K562 (cell line): ENCODE measurements around the gene CUX1. TPM values are rescaled to one million over a fixed set of nuclear protein-coding genes. Genes with fewer than 3 reads are reported as not detected.

Source experiments
- ATAC-seq: fragments of 200-7000 bp; cut with Tn5 transposase; 3 replicates; pipeline ENCODE4 v1.9.1; 2020; ENCODE audit warnings: moderate library complexity
- BruUV-seq: library from RNA; stranded (reverse); fragments of 400-500 nt; replicated peaks from 2 replicates; lab custom pipeline; 2021; lab: Mats Ljungman, UMichigan
- CTCF ChIA-PET: fragments of 300-600 bp; formaldehyde crosslinking; extraction: SDS; loops from one replicate; lab custom pipeline; 2021; ENCODE audit warnings: low intra/inter-chr PET ratio; lab: Yijun Ruan, JAX
- POLR2A ChIA-PET: fragments of 300-600, 350-650 bp; sonication (Branson Sonifier 250); formaldehyde crosslinking; extraction: SDS; loops from one replicate; lab custom pipeline; 2021; ENCODE audit warnings: antibody characterized with exemption, inconsistent platforms; lab: Yijun Ruan, JAX
- DNase-seq, 4 experiments: peaks; one replicate each; pipeline versions ENCODE4 v3.0.0 to v3.0.0-alpha.2; 2011 to 2018; ENCODE audit warnings: low spot score in 3 of 4, mixed read lengths in 3 of 4; ENCODE audit errors: extremely low read depth in 1 of 4
- FAIRE-seq: peaks from 2 replicates; lab custom pipeline; 2011; peaks lifted over from hg19 to GRCh38; lab: Jason Lieb, UNC
- H2AFZ ChIP-seq: 2 replicates; pipeline ENCODE4 v1.6.0; 2011; ENCODE audit warnings: low read depth, low read length, control low read depth, inconsistent platforms
- H3K27ac ChIP-seq: fragments of 200-600 bp; 3 replicates; pipeline ENCODE4 v1.8.0; 2011; ENCODE audit warnings: low read depth, mild to moderate bottlenecking, control low read depth, inconsistent platforms, low read length, moderate library complexity, mixed read lengths; ENCODE audit errors: extremely low read depth
- H3K27me3 ChIP-seq, 2 experiments: fragments of 300-600 bp in 1 of 2; 2 replicates in 1 of 2; 3 replicates in 1 of 2; pipeline versions ENCODE4 v1.6.0 to v1.8.0; 2011; ENCODE audit warnings: inconsistent platforms in 2 of 2, low read length in 2 of 2, mild to moderate bottlenecking in 1 of 2, mixed read lengths in 1 of 2, moderate library complexity in 1 of 2; ENCODE audit not compliant: control insufficient read depth in 2 of 2, insufficient read depth in 2 of 2
- H3K36me3 ChIP-seq: fragments of 300-600 bp; 3 replicates; pipeline ENCODE4 v1.8.0; 2011; ENCODE audit warnings: mild to moderate bottlenecking, low read length, inconsistent platforms; ENCODE audit not compliant: control insufficient read depth, insufficient read depth
- H3K4me1 ChIP-seq, 2 experiments: fragments of 200-600 bp in 1 of 2; replicated peaks in 1 of 2; 2 replicates in 1 of 2; 3 replicates in 1 of 2; pipeline versions ENCODE4 v1.5.1 to v1.8.0; 2011; ENCODE audit warnings: inconsistent platforms in 2 of 2, low read length in 2 of 2, mild to moderate bottlenecking in 1 of 2, mixed read lengths in 1 of 2, moderate library complexity in 1 of 2; ENCODE audit not compliant: control insufficient read depth in 2 of 2, insufficient read depth in 2 of 2
- H3K4me2 ChIP-seq: 2 replicates; pipeline ENCODE4 v1.6.1; 2011; ENCODE audit warnings: low read length, control low read depth, inconsistent platforms, mixed read lengths; ENCODE audit not compliant: insufficient read depth
- H3K4me3 ChIP-seq: fragments of 200-600 bp; sonication (generic), shearing (Covaris generic); 2 replicates; pipeline ENCODE4 v1.5.1; 2016; ENCODE audit warnings: control low read depth, inconsistent platforms
- H3K79me2 ChIP-seq: fragments of 200-600 bp; 3 replicates; pipeline ENCODE4 v1.8.0; 2011; ENCODE audit warnings: low read length, inconsistent platforms; ENCODE audit not compliant: control insufficient read depth, insufficient read depth
- H3K9ac ChIP-seq, 2 experiments: 2 replicates each; pipeline versions ENCODE4 v1.6.0 to v1.6.1; 2011; ENCODE audit warnings: low read depth in 2 of 2, low read length in 2 of 2, control low read depth in 1 of 2, inconsistent platforms in 1 of 2, mild to moderate bottlenecking in 1 of 2, mixed read lengths in 1 of 2; ENCODE audit not compliant: insufficient read depth in 1 of 2
- H3K9me1 ChIP-seq: one replicate; pipeline ENCODE4 v1.6.0; 2011; ENCODE audit warnings: inconsistent platforms, mild to moderate bottlenecking, low read length, moderate library complexity; ENCODE audit not compliant: control insufficient read depth, insufficient read depth
- H3K9me3 ChIP-seq: replicated peaks from 2 replicates; pipeline ENCODE4 v1.5.1; 2011; ENCODE audit warnings: low read depth, low read length, inconsistent platforms; ENCODE audit not compliant: control insufficient read depth, insufficient read depth
- H4K20me1 ChIP-seq: replicated peaks from 2 replicates; pipeline ENCODE4 v1.6.1; 2011; ENCODE audit warnings: low read length, inconsistent platforms, mixed read lengths; ENCODE audit not compliant: control insufficient read depth, insufficient read depth
- BHLHE40 ChIP-seq: IDR thresholded peaks from 2 replicates; pipeline ENCODE4 v1.6.1; 2011; ENCODE audit warnings: low read length, improper control_type of control experiment
- L3MBTL2 ChIP-seq: fragments of 450-650 bp; IDR thresholded peaks from 2 replicates; pipeline ENCODE4 v1.6.1; 2016; ENCODE audit warnings: mild to moderate bottlenecking, moderate library complexity
- NFYB ChIP-seq: IDR thresholded peaks from 2 replicates; pipeline ENCODE4 v1.6.1; 2011; ENCODE audit warnings: mild to moderate bottlenecking, moderate library complexity; ENCODE audit not compliant: insufficient read length; ENCODE audit errors: extremely low read depth
- THRA ChIP-seq: fragments of 450-650 bp; IDR thresholded peaks from 2 replicates; pipeline ENCODE4 v1.6.1; 2017; ENCODE audit warnings: mild to moderate bottlenecking, moderate library complexity
- YY1 ChIP-seq, 3 experiments: IDR thresholded peaks; 2 replicates each; pipeline ENCODE4 v1.6.1; 2011; ENCODE audit warnings: low read length in 2 of 3, mild to moderate bottlenecking in 2 of 3, moderate library complexity in 2 of 3, borderline replicate concordance in 1 of 3, control low read depth in 1 of 3, low read depth in 1 of 3; ENCODE audit not compliant: insufficient read depth in 3 of 3, insufficient replicate concordance in 2 of 3, control insufficient read depth in 1 of 3, insufficient read length in 1 of 3; ENCODE audit errors: extremely low read depth in 1 of 3
- ZNF57 ChIP-seq: fragments of 450-650 bp; formaldehyde crosslinking; IDR thresholded peaks from 2 replicates; pipeline ENCODE4 v1.4.0; 2020; ENCODE audit warnings: mild to moderate bottlenecking, moderate library complexity
- WGBS: fragments of 100-300 bp; shearing (Covaris generic); methylation state at CpG from one replicate; pipeline ENCODE4 v1.1.6; 2016; ENCODE audit warnings: low coverage, mixed read lengths; ENCODE audit not compliant: insufficient coverage; ENCODE audit errors: missing lambda C conversion rate; 5-methylcytosine and 5-hydroxymethylcytosine counted together
- in situ Hi-C: fragments of 300-500 bp; cut with MboI; formaldehyde crosslinking; loops from 4 replicates; pipeline ENCODE4 v1.15.0; 2018; ENCODE audit warnings: inconsistent platforms, mixed read lengths
- intact Hi-C: fragments of 100-400 bp; cut with micrococcal nuclease; formaldehyde crosslinking; loops from 2 replicates; pipeline ENCODE4 v1.14.2; 2022
- polyA plus RNA-seq, 8 experiments: library from polyadenylated mRNA; depleted of rRNA in 4 of 8; stranded (reverse) in 5 of 8; unstranded in 3 of 8; fragments of >200 nt; fragmentation: Nextera tagmentation in 2 of 8; fragmentation: Illumina TruSeq in 1 of 8; extraction: Ambion mirVana in 2 of 8; extraction: Trizol in 1 of 8; gene quantifications; 2 replicates each; pipeline versions ENCODE4 v1.2.1 to v1.2.3, GENCODE V29; 2011 to 2014; ENCODE audit warnings: inconsistent platforms in 1 of 8, missing spikeins in 1 of 8
- total RNA-seq, 7 experiments: library from RNA; depleted of rRNA in 6 of 7; stranded (reverse); fragments of >200 nt in 6 of 7; fragmentation: Illumina TruSeq in 2 of 7; extraction: Trizol in 2 of 7; gene quantifications; 2 replicates each; pipeline versions ENCODE4 v1.2.1 to v1.2.3, GENCODE V29; 2011 to 2021; ENCODE audit warnings: low replicate concordance in 1 of 7
- TF ChIP-seq, protein P1 (sequence below): fragments of 450-650 bp; IDR thresholded peaks from 2 replicates; pipeline ENCODE4 v1.6.1; 2016; ENCODE audit warnings: mild to moderate bottlenecking, moderate library complexity

The CUX1 gene
- total and polyA plus RNA-seq, 9 of the 15 experiments (the other 6 are each of a cell fraction or from before 2014, with no cell fraction given) = 3.6 to 55.3 (median 25.2) TPM

DNA sequence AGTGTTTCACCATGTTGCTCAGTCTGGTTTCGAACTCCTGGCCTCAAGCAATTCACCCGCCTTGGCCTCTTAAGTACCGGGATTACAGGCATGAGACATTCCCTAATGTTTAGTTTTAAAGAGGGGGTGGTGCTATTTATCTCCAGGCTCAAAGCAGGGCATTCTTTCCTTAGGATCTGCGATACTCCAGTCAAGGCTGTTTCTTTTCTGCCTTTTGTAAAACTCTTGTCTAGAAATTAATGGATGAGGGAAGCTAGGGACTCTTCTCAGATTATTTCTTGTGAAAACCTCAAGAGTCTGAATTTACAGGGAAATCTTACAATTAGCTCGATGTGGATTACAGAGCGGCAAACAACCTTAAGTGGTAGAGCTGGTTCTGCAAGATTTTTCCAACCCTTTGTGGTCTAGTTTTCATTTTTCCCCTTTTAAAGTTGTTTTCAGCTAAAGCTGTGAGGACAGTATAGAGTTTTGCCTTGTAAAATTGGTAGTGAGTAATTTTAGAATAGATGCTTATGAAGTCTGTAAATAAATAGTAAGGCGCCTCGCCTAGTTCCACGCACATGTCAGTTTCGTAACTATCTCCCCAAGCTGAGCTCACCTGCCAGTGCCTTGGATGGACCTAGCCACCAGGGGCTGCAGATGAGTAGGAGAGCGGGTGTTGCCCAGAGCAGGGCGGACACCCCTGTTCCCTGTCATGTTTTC is 53.1 kb downstream of the CUX1 start:
- no peak overlapping the region for H3K4me2 ChIP-seq
- no peak overlapping the region for H2AFZ ChIP-seq
- H3K9me1 ChIP-seq = peaks cover 4% of the 10 kb centered on the region
- DNase-seq (peak in 3 of 4 experiments; percentile 52 to 57 (median 55)), ATAC-seq (peak; percentile 81), FAIRE-seq (no peak)
- intact Hi-C loops (no loop called here), in situ Hi-C loops (no loop called here)
- no peaks in the 10 kb centered on the region for H3K27me3 ChIP-seq
- H4K20me1 ChIP-seq = peaks cover 45% of the 10 kb centered on the region
- H3K9ac ChIP-seq = peak overlapping the region in 1 of 2 experiments; percentile 78; a peak in 1 of 4 replicates
- no TSS peak for BruUV-seq
- CTCF ChIA-PET = interaction anchor here (1.1 kb wide), 1 partner anchor 18 kb away, joined by 3 read pairs; no protein-coding TSS in a partner anchor
- no peaks in the 10 kb centered on the region for H3K9me3 ChIP-seq
- H3K4me1 ChIP-seq = peaks cover 32 to 36% of the 10 kb centered on the region in 2 experiments
- H3K36me3 ChIP-seq = peaks cover 13% of the 10 kb centered on the region; the same call in 2 of the 3 replicates
- 62% methylated on average over 12 of the region's 12 CpGs for WGBS
- H3K79me2 ChIP-seq = peaks cover 98% of the 10 kb centered on the region
- H3K27ac ChIP-seq = peak overlapping the region; percentile 16; the same call in 1 of the 3 replicates
- H3K4me3 ChIP-seq = no peak overlapping the region
- POLR2A ChIA-PET = interaction anchor here (0.8 to 1.9 kb wide), 6 partner anchors 9 to 355 kb away, joined by 3 to 9 read pairs (median 4); no protein-coding TSS in a partner anchor
- TF ChIP-seq L3MBTL2 (peak; percentile 63), ZNF57 (no peak), YY1 (IDR thresholded peaks at IDR 0.05; ENCODE audit: borderline replicate concordance in 1 of 3, control insufficient read depth in 1 of 3, extremely low read depth in 1 of 3, insufficient read depth in 3 of 3, insufficient read length in 1 of 3, insufficient replicate concordance in 2 of 3, low read depth in 1 of 3, low read length in 2 of 3) (no peak), NFYB (no peak), THRA (no peak), BHLHE40 (peak; percentile 23; the same call in 1 of the 2 replicates)
- TF ChIP-seq, protein P1, sequence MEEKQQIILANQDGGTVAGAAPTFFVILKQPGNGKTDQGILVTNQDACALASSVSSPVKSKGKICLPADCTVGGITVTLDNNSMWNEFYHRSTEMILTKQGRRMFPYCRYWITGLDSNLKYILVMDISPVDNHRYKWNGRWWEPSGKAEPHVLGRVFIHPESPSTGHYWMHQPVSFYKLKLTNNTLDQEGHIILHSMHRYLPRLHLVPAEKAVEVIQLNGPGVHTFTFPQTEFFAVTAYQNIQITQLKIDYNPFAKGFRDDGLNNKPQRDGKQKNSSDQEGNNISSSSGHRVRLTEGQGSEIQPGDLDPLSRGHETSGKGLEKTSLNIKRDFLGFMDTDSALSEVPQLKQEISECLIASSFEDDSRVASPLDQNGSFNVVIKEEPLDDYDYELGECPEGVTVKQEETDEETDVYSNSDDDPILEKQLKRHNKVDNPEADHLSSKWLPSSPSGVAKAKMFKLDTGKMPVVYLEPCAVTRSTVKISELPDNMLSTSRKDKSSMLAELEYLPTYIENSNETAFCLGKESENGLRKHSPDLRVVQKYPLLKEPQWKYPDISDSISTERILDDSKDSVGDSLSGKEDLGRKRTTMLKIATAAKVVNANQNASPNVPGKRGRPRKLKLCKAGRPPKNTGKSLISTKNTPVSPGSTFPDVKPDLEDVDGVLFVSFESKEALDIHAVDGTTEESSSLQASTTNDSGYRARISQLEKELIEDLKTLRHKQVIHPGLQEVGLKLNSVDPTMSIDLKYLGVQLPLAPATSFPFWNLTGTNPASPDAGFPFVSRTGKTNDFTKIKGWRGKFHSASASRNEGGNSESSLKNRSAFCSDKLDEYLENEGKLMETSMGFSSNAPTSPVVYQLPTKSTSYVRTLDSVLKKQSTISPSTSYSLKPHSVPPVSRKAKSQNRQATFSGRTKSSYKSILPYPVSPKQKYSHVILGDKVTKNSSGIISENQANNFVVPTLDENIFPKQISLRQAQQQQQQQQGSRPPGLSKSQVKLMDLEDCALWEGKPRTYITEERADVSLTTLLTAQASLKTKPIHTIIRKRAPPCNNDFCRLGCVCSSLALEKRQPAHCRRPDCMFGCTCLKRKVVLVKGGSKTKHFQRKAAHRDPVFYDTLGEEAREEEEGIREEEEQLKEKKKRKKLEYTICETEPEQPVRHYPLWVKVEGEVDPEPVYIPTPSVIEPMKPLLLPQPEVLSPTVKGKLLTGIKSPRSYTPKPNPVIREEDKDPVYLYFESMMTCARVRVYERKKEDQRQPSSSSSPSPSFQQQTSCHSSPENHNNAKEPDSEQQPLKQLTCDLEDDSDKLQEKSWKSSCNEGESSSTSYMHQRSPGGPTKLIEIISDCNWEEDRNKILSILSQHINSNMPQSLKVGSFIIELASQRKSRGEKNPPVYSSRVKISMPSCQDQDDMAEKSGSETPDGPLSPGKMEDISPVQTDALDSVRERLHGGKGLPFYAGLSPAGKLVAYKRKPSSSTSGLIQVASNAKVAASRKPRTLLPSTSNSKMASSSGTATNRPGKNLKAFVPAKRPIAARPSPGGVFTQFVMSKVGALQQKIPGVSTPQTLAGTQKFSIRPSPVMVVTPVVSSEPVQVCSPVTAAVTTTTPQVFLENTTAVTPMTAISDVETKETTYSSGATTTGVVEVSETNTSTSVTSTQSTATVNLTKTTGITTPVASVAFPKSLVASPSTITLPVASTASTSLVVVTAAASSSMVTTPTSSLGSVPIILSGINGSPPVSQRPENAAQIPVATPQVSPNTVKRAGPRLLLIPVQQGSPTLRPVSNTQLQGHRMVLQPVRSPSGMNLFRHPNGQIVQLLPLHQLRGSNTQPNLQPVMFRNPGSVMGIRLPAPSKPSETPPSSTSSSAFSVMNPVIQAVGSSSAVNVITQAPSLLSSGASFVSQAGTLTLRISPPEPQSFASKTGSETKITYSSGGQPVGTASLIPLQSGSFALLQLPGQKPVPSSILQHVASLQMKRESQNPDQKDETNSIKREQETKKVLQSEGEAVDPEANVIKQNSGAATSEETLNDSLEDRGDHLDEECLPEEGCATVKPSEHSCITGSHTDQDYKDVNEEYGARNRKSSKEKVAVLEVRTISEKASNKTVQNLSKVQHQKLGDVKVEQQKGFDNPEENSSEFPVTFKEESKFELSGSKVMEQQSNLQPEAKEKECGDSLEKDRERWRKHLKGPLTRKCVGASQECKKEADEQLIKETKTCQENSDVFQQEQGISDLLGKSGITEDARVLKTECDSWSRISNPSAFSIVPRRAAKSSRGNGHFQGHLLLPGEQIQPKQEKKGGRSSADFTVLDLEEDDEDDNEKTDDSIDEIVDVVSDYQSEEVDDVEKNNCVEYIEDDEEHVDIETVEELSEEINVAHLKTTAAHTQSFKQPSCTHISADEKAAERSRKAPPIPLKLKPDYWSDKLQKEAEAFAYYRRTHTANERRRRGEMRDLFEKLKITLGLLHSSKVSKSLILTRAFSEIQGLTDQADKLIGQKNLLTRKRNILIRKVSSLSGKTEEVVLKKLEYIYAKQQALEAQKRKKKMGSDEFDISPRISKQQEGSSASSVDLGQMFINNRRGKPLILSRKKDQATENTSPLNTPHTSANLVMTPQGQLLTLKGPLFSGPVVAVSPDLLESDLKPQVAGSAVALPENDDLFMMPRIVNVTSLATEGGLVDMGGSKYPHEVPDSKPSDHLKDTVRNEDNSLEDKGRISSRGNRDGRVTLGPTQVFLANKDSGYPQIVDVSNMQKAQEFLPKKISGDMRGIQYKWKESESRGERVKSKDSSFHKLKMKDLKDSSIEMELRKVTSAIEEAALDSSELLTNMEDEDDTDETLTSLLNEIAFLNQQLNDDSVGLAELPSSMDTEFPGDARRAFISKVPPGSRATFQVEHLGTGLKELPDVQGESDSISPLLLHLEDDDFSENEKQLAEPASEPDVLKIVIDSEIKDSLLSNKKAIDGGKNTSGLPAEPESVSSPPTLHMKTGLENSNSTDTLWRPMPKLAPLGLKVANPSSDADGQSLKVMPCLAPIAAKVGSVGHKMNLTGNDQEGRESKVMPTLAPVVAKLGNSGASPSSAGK = peak; percentile 17; the same call in 1 of the 2 replicates
